Stimulated activated CD8-positive, alpha-beta memory T cell treated with anti-CD3 and anti-CD28 coated beads, Interleukin-7, amount 100 ng/mL, for 24 hours (primary cell): ENCODE data around the gene LRRC32.
A peak's percentile ranks its signal among the peaks of the same experiment; 100 is the strongest.
"Not testable (repeated sequence)": the region's sequence is repeated elsewhere in the genome, so short reads cannot be mapped to it uniquely, and the experiment has no call there.

Experiments used
- DNase-seq: peaks from one replicate; pipeline ENCODE4 v3.0.0-alpha.2; 2020; ENCODE audit warnings: low read depth

The LRRC32 gene

GRCh38 chr11:76629116-76629852 lies 41.3 kb downstream of the LRRC32 start:
- DNase-seq, result no peak

- no peak for DNase-seq
Measured at GRCh38 chr11:76628408-76628947, 42.1 kb downstream of the LRRC32 start.

GRCh38 chr11:76627606-76628005 lies 42.9 kb downstream of the LRRC32 start:
- DNase-seq, result no peak

GRCh38 chr11:76626921-76627401 lies 43.6 kb downstream of the LRRC32 start:
- peak; percentile 17 for DNase-seq

GRCh38 chr11:76626266-76626665 lies 44.3 kb downstream of the LRRC32 start:
- no peak for DNase-seq

GRCh38 chr11:76625472-76626186 lies 44.9 kb downstream of the LRRC32 start:
- no peak for DNase-seq

GRCh38 chr11:76624500-76625379 lies 45.8 kb downstream of the LRRC32 start:
- no peak for DNase-seq

- DNase-seq, result no peak
Measured at GRCh38 chr11:76623884-76624419, 46.6 kb downstream of the LRRC32 start.

- no peak for DNase-seq
Measured at GRCh38 chr11:76623171-76623883, 47.2 kb downstream of the LRRC32 start.

GRCh38 chr11:76622493-76623094 lies 48.0 kb downstream of the LRRC32 start:
- no peak for DNase-seq

GRCh38 chr11:76621868-76622267 lies 48.7 kb downstream of the LRRC32 start:
- no peak for DNase-seq

GRCh38 chr11:76621466-76621865 lies 49.1 kb downstream of the LRRC32 start:
- no peak for DNase-seq

- no peak for DNase-seq
Measured at GRCh38 chr11:76620489-76620888, 50.1 kb downstream of the LRRC32 start.

GRCh38 chr11:76619801-76620200 lies 50.7 kb downstream of the LRRC32 start:
- DNase-seq, result not testable (repeated sequence)

- no peak for DNase-seq
Measured at GRCh38 chr11:76617553-76618265, 52.8 kb downstream of the LRRC32 start.

- no peak for DNase-seq
Measured at GRCh38 chr11:76616676-76617552, 53.6 kb downstream of the LRRC32 start.

- DNase-seq, result no peak
Measured at GRCh38 chr11:76615950-76616349, 54.6 kb downstream of the LRRC32 start.

- no peak for DNase-seq
Measured at GRCh38 chr11:76614471-76615179, 55.9 kb downstream of the LRRC32 start.
